Measurements from ENCODE around the gene PIP5K1A. TPM values are rescaled to one million over a fixed set of nuclear protein-coding genes. Genes with fewer than 3 reads are reported as not detected.

PIP5K1A gene
- total and polyA plus RNA-seq, 2 of the 8 experiments (the other 6 are each of a cell fraction or from before 2014, with no cell fraction given) = 87.5 to 105 TPM

- Histone ChIP-seq H3K4me1 (replicated peaks in 1 of 4; ENCODE audit: control insufficient read depth in 3 of 4, insufficient read depth in 4 of 4, low read length in 3 of 4) (peaks cover 5 to 10% (median 5%) of the 10 kb centered on the region in 4 experiments), H3K4ac (replicated peaks; ENCODE audit: insufficient read length, low read depth, low read length) (no peak overlapping the region), H3K23me2 (ENCODE audit: low read depth, low read length) (peaks cover 17% of the 10 kb centered on the region), H3K18ac (ENCODE audit: extremely low read depth, low read length) (no peak overlapping the region), H2BK5ac (ENCODE audit: low read depth, low read length) (peak overlapping the region; percentile 73), H4K20me1 (replicated peaks in 1 of 2; ENCODE audit: control insufficient read depth in 1 of 2, insufficient read depth in 2 of 2, low read length in 2 of 2) (no peaks in the 10 kb centered on the region), H3K79me1 (ENCODE audit: low read depth, low read length) (0 out of 2 replicates have a peak, but pooled peaks cover 3% of the 10 kb centered on the region), H4K5ac (ENCODE audit: insufficient read length, low read depth, low read length) (no peak overlapping the region), H3K4me2 (ENCODE audit: insufficient read depth in 1 of 2, low read depth in 2 of 2, low read length in 2 of 2) (peak overlapping the region; percentile 86 to 89), H2AFZ (ENCODE audit: low read length) (peak overlapping the region; percentile 90; the same call in 1 of the 2 replicates), H2BK15ac (ENCODE audit: low read length) (no peak overlapping the region), H2BK12ac (ENCODE audit: low read depth, low read length) (no peak overlapping the region), H3K79me2 (ENCODE audit: control insufficient read depth in 1 of 2, insufficient read depth in 2 of 2, low read length in 2 of 2) (peaks cover 0 to 12% of the 10 kb centered on the region in 2 experiments; a peak in 2 of 4 replicates), H3K14ac (ENCODE audit: insufficient read length) (no peak overlapping the region), H3K9me3 (ENCODE audit: insufficient read depth in 2 of 2, low read depth in 1 of 2, low read length in 1 of 2) (no peaks in the 10 kb centered on the region), H3K27me3 (replicated peaks in 1 of 4; ENCODE audit: control insufficient read depth in 3 of 4, extremely low read depth in 1 of 4, insufficient read depth in 3 of 4, low read length in 3 of 4) (no peaks in the 10 kb centered on the region), H3K23ac (ENCODE audit: insufficient read length) (no peak overlapping the region), H2AK5ac (ENCODE audit: low read depth, low read length) (no peak overlapping the region; the same call in 1 of the 2 replicates), H3K4me3 (ENCODE audit: extremely low read depth in 1 of 4, insufficient read depth in 2 of 4, low read depth in 3 of 4, low read length in 4 of 4) (peak overlapping the region; percentile 80 to 99 (median 95)), H4K8ac (ENCODE audit: extremely low read depth, insufficient read depth, low read length) (0 out of 2 replicates have a peak overlapping the region, but pooled peaks have one; percentile 42), H2BK120ac (replicated peaks; ENCODE audit: low read depth, low read length) (no peak overlapping the region), H3K27ac (ENCODE audit: low read depth, low read length) (peak overlapping the region; percentile 41), H3K36me3 (ENCODE audit: control insufficient read depth in 2 of 4, insufficient read depth in 4 of 4, low read length in 3 of 4) (peaks cover 0 to 12% (median 4%) of the 10 kb centered on the region in 4 experiments; a peak in 5 of 8 replicates), H4K91ac (replicated peaks; ENCODE audit: insufficient read length, low read length) (no peak overlapping the region), H3K9ac (replicated peaks in 1 of 4; ENCODE audit: extremely low read depth in 1 of 4, low read depth in 3 of 4, low read length in 3 of 4) (peak overlapping the region; percentile 78 to 81 (median 80)), H2BK20ac (ENCODE audit: low read length) (no peak overlapping the region), H3K56ac (replicated peaks; ENCODE audit: insufficient read length, low read depth, low read length) (peak overlapping the region; percentile 56)
- POLR2A ChIA-PET (ENCODE audit: partially characterized antibody) = interaction anchor here (0.6 to 2.4 kb wide), 12 partner anchors 9 to 119 kb away, joined by 3 to 13 read pairs (median 4); partner anchors contain the start of genes PSMD4 and TMOD4
- no peak for FAIRE-seq
- CTCF ChIA-PET (ENCODE audit: partially characterized antibody) = interaction anchor here (1.0 to 2.7 kb wide), 4 partner anchors 9 to 56 kb away, joined by 3 to 10 read pairs (median 5); partner anchors contain the start of gene TMOD4
- TF ChIP-seq KDM5A (IDR thresholded peaks at IDR 0.05; ENCODE audit: low read length) = no peak
- TF ChIP-seq, protein P1, sequence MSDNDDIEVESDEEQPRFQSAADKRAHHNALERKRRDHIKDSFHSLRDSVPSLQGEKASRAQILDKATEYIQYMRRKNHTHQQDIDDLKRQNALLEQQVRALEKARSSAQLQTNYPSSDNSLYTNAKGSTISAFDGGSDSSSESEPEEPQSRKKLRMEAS (IDR thresholded peaks at IDR 0.05) = no peak
- TF ChIP-seq POLR2A (IDR thresholded peaks at IDR 0.05; ENCODE audit: control extremely low read depth in 1 of 2, low read depth in 2 of 2, low read length in 2 of 2) = no peak
- WGBS, 2 experiments (ENCODE audit: extremely low coverage in 1 of 2, insufficient coverage in 1 of 2, insufficient read length in 1 of 2, insufficient replicate concordance in 2 of 2, low coverage in 1 of 2, low lambda C conversion rate in 2 of 2, missing lambda C conversion rate in 1 of 2) = 17% methylated on average over 12 of the region's 15 CpGs; no CpG with 5 or more reads in 1 of the 2 experiments
- DNase-seq (ENCODE audit: low read depth in 1 of 2, low spot score in 2 of 2) = no peak
These were observed 31.8 kb upstream of the PIP5K1A start for GRCh38 chr1:151166505-151166956.

Measured in H1 (cell line).